ENCODE results near the gene PXN.

PXN gene

DNA sequence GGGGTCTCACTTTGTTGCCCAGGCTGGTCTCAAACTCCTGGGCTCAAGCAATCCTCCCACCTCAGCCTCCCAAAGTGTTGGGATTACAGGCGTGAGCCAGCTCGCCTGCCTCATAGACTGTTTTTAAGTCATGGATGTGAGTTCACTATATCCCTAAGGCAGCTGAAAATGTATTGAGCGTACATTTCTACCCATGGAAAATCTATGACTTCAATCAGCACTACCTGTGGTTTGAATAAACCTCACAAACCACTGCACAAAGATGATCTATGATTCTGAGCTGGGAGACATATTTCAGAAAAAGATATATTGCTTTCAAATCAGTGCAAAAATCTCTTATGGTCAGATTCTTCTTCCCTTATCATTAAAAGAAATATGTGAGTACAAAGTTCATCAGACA is 93.5 kb downstream of the PXN start:
- DNase-seq (ENCODE audit: low read depth in 2 of 2), result no peak

DNA sequence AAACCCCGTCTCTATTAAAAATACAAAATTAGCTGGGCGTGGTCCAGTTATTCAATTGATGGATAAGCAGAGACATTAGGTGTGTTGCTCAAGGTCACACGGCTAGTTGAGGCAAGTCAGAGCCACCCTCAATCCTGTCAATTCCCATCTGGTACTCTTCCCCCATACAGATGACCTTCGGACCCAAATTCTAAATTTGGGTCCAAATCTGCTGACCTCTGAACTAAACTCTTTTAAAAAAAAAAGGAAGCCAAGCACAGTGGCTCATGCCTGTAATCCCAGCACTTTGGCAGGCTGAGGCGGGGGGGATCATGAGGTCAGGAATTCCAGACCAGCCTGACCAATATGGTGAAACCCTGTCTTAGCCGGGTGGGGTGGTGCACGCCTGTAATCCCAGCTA is 94.9 kb downstream of the PXN start:
- no peak for DNase-seq (ENCODE audit: low read depth in 2 of 2)

DNA sequence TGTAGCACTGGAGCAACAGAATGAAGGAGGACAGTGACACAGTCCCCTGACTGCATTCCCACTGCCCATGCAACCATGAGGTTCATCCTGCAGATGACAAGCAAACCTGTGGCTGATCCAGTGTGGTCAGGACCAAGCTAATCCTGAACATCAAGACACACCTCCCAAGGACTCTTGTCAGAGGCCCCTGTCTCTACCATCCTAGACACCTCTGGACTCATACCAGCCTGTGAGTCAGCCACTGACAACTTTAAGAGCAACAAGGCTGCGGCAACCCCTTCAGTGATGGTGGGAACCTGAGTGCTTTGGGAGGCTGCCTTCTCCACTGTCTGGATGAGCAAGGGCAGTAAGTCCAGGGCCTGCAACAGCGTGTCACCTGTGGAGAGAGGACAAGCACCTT is 95.6 kb downstream of the PXN start:
- no peak for DNase-seq (ENCODE audit: low read depth in 2 of 2)

DNA sequence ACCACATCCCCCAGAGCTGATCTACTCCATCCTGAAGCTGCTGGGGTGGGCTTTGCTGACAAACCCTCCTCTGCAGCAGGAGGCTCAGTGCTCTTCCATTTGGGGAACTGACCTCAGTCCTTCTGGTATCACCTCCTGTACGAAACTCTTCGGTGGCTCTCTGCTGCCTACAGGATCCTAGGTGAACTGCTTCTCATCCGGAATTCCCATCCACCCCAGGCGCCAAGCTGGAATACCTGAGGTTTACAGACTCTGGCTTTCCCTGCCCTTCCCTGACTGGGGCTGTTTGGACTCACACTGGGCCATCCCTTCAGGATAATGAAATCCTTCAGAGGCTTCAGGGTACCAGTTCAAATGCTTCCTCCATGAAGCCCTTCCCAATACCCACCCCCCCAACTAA is 97.2 kb downstream of the PXN start:
- DNase-seq (ENCODE audit: low read depth in 2 of 2), result no peak

DNA sequence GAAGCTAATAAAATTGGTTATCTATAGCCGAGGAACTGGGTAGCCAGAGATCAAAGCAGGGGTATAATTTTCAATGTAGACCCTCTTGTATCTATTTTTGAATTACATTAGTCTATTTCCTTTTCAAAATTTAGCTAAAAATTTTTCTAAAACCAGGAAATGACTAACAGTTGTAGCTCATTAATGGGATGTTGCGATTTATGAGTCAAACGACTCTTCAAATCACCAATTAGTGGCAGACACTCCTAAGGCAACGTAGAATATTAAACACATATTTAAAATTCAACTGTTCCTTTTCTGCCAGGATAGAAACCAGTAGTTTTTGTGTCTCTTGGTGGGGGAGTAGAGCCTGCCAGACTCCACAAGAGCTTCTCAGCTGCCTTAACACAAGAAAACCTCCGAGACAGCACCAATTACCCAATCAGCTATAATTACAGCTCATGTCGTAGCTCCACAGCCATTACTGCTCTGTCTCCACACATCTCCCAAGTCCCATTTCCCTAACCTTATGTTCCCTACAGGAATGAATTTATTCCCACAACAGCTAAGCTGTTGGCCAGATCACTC is 97.9 kb downstream of the PXN start:
- DNase-seq (ENCODE audit: low read depth in 2 of 2), result no peak

DNA sequence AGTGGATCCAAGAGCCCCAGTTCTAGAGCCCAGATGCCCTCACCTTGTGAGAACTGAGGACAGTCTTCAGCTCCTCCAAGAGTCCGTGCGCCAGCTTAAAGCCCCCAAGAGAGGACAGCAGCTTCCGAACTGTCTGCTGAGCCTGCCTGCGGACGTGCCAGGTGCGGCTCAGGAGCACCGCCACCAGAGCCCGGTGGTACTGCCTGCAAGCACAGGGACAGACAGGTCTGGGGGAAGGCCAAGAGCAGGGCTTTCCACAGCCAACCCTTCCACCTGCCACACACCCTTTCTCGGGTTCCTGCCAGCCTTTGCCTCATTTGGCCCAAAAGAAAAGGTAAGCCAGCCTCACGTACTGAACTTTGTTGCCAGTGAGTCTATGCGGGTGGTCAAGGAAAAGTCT is 101.2 kb downstream of the PXN start:
- no peak for DNase-seq (ENCODE audit: low read depth in 2 of 2)

DNA sequence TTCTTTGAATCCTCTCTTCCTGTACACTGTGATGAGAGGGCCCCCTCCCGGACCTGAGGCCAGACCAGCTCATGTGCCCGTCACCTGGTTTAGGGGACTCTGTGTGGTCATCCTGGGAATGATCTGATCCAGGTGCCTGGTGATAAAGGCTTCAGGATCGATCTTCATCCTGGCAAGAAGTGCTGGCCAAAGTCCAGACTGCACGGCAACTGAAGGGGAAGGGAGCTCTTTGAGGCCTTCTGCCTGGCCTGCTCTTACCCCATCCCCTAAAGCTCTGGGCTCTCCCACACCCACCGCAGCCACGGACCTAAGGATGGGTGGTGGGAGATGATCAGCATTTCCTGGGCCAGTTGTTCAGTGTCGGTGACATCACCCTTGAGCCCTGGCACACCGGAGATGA is 102.8 kb downstream of the PXN start:
- no peak for DNase-seq (ENCODE audit: low read depth in 2 of 2)

DNA sequence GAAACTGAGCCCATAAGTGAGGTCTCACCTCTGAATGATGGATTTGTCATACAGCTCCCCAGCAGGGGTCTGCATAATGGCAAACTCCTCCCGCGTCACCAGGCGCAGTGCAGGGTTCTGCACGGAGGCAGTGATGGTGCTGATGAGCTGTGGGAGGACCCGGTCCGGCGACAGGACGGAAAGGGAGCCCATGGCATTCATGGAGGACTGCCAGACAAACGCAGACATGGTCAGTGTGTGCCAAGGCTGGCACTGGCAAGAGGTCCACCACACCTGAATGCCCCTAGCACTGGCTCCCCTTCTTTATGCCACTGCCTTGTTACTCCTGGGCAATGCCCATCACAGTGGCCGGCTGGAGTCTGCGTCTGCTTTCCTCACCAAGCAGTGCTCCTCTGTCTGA is 103.7 kb downstream of the PXN start:
- no peak for DNase-seq (ENCODE audit: low read depth in 2 of 2)

Data from activated CD4-positive, alpha-beta T cell treated with anti-CD3 and anti-CD28 coated beads for 24 hours (primary cell).